IMR-90 (cell line): ENCODE results near the gene LCE2A.
"Not testable (repeated sequence)": the region's sequence is repeated elsewhere in the genome, so short reads cannot be mapped to it uniquely, and the experiment has no call there.

ENCODE experiments used
- CEBPB ChIP-seq: IDR thresholded peaks from 2 replicates; pipeline ENCODE4 v1.6.1; 2012; ENCODE audit warnings: low read depth, low read length, improper control_type of control experiment
- POLR2A ChIP-seq: IDR thresholded peaks from 2 replicates; pipeline ENCODE4 v1.6.1; 2012; ENCODE audit warnings: mild to moderate bottlenecking, low read depth, low read length
- RFX5 ChIP-seq: IDR thresholded peaks from 2 replicates; pipeline ENCODE4 v1.8.0; 2012; ENCODE audit warnings: low read depth, mild to moderate bottlenecking, low read length, moderate library complexity
- TF ChIP-seq, protein P1 (sequence below): conservative IDR thresholded peaks from 2 replicates; pipeline ENCODE4 v1.5.1; 2012; ENCODE audit warnings: mild to moderate bottlenecking, low read depth, low read length, improper control_type of control experiment

DNA sequence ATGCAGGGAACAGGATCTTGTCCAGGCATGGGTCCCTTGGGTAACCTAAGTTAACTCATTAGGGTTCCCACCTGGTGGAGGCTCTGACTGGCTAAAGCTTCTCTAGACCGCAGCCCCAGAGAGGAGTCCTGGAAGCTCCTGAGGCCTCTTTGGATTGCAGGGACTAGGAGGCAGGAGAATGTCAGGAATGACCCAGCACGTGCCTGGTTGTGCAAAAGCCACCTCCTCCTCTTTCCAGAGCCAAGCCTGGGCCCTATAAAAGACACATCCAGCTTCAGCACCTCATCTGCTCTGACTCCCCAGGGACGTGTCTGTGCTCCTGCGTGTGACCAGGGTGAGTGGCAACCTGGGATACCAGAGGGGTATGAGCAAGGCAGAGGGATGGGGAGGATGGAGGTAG, 12.3 kb upstream of the LCE2A start, which contains the start of gene LCE2B:
- TF ChIP-seq POLR2A, CEBPB, RFX5: not testable (repeated sequence)
- TF ChIP-seq, protein P1, sequence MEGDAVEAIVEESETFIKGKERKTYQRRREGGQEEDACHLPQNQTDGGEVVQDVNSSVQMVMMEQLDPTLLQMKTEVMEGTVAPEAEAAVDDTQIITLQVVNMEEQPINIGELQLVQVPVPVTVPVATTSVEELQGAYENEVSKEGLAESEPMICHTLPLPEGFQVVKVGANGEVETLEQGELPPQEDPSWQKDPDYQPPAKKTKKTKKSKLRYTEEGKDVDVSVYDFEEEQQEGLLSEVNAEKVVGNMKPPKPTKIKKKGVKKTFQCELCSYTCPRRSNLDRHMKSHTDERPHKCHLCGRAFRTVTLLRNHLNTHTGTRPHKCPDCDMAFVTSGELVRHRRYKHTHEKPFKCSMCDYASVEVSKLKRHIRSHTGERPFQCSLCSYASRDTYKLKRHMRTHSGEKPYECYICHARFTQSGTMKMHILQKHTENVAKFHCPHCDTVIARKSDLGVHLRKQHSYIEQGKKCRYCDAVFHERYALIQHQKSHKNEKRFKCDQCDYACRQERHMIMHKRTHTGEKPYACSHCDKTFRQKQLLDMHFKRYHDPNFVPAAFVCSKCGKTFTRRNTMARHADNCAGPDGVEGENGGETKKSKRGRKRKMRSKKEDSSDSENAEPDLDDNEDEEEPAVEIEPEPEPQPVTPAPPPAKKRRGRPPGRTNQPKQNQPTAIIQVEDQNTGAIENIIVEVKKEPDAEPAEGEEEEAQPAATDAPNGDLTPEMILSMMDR: not testable (repeated sequence)
